Cardiac muscle cell (in vitro differentiated cells and primary cell): ENCODE results near the gene RYR2. TPM values are rescaled to one million over a fixed set of nuclear protein-coding genes. Genes with fewer than 3 reads are reported as not detected.

Experiments
- DNase-seq, 2 donors: peaks; one replicate each; pipeline versions ENCODE4 v3.0.0 to v3.0.0-alpha.2; 2010 to 2017; ENCODE audit warnings: low read depth in 1 of 2, low spot score in 1 of 2
- H3K27ac ChIP-seq: fragments of 200-600 bp; sonication (generic); 2 replicates; pipeline ENCODE4 v1.5.1; 2016
- H3K27me3 ChIP-seq: fragments of 200-600 bp; sonication (generic); 2 replicates; pipeline ENCODE4 v1.6.0; 2016; ENCODE audit warnings: control low read depth
- H3K36me3 ChIP-seq: fragments of 200-600 bp; sonication (generic); 2 replicates; pipeline ENCODE4 v1.5.1; 2016; ENCODE audit warnings: control low read depth
- H3K4me1 ChIP-seq: fragments of 200-600 bp; sonication (generic); 2 replicates; pipeline ENCODE4 v1.8.1; 2017; ENCODE audit warnings: low read depth, mild to moderate bottlenecking, mixed run types
- H3K4me3 ChIP-seq: fragments of 200-600 bp; sonication (generic); 2 replicates; pipeline ENCODE4 v1.5.1; 2016; ENCODE audit warnings: mild to moderate bottlenecking
- H3K9me3 ChIP-seq: fragments of 200-600 bp; sonication (generic); 2 replicates; pipeline ENCODE4 v1.5.1; 2017; ENCODE audit warnings: low read depth, mild to moderate bottlenecking, control low read depth
- polyA plus RNA-seq: library from polyadenylated mRNA; unstranded; fragments of >200 nt; fragmentation: Nextera tagmentation; extraction: Ambion mirVana; gene quantifications from 2 replicates; pipeline ENCODE4 v1.2.1, GENCODE V29; 2016
- total RNA-seq: library from RNA; depleted of rRNA; stranded (reverse); fragments of >200 nt; gene quantifications from 2 replicates; pipeline ENCODE4 v1.2.3, GENCODE V29; 2016
- TF ChIP-seq, protein P1 (sequence below): IDR thresholded peaks from 2 replicates; pipeline ENCODE4 v1.5.1; 2012; ENCODE audit warnings: low read depth, mild to moderate bottlenecking, low read length

Gene RYR2
- total RNA-seq (87.1 and 155 TPM in 2 replicates), polyA plus RNA-seq (29.8 and 34.4 TPM in 2 replicates)

GRCh38 chr1:237041795-237042525 lies at the start of gene RYR2:
Gene RYR2, plus strand, starts transcription at chr1:237042184. Its CDS starts 338 bp downstream, at chr1:237042522.
- no peaks in the 10 kb centered on the region for H3K36me3 ChIP-seq
- H3K27ac ChIP-seq = peak within 1 kb of the TSS; percentile 93
- TF ChIP-seq, protein P1, sequence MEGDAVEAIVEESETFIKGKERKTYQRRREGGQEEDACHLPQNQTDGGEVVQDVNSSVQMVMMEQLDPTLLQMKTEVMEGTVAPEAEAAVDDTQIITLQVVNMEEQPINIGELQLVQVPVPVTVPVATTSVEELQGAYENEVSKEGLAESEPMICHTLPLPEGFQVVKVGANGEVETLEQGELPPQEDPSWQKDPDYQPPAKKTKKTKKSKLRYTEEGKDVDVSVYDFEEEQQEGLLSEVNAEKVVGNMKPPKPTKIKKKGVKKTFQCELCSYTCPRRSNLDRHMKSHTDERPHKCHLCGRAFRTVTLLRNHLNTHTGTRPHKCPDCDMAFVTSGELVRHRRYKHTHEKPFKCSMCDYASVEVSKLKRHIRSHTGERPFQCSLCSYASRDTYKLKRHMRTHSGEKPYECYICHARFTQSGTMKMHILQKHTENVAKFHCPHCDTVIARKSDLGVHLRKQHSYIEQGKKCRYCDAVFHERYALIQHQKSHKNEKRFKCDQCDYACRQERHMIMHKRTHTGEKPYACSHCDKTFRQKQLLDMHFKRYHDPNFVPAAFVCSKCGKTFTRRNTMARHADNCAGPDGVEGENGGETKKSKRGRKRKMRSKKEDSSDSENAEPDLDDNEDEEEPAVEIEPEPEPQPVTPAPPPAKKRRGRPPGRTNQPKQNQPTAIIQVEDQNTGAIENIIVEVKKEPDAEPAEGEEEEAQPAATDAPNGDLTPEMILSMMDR = peak; percentile 40
- H3K27me3 ChIP-seq = no peaks in the 10 kb centered on the region
- peak; percentile 29 to 88 for DNase-seq
- no peaks in the 10 kb centered on the region for H3K9me3 ChIP-seq
- H3K4me3 ChIP-seq = peak within 1 kb of the TSS; percentile 94
- H3K4me1 ChIP-seq = peaks cover 25% of the 10 kb centered on the region

DNA sequence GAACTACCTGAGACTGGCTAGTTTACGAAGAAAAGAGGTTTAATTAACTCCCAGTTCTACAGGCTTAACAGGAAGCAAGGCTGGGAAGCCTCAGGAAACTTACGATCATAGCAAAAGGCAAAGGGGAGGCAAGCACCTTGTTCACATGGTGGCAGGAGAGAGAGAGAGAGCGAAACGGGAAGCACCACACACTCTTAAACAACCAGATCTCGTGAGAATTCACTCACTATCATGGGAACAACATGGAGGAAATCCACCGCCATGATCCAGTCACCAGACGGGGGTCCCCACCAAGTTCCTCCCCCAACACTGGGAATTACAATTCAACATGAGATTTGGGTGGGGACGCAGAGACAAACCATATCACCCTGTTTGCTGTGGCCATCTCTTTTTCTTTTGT lies 49.5 kb upstream of the RYR2 start:
- no peaks in the 10 kb centered on the region for H3K36me3 ChIP-seq
- no peak for DNase-seq
- no peak overlapping the region for H3K4me3 ChIP-seq
- H3K27ac ChIP-seq = no peak overlapping the region
- H3K4me1 ChIP-seq = peaks cover 6% of the 10 kb centered on the region
- TF ChIP-seq, protein P1 = no peak
- no peaks in the 10 kb centered on the region for H3K27me3 ChIP-seq
- no peaks in the 10 kb centered on the region for H3K9me3 ChIP-seq

- TF ChIP-seq, protein P1 = no peak
- Histone ChIP-seq H3K4me1 (peaks cover 17% of the 10 kb centered on the region), H3K27me3 (no peaks in the 10 kb centered on the region), H3K36me3 (no peaks in the 10 kb centered on the region), H3K4me3 (no peak overlapping the region), H3K9me3 (no peaks in the 10 kb centered on the region), H3K27ac (no peak overlapping the region)
- no peak for DNase-seq
Measured at GRCh38 chr1:236994450-236994849, 47.5 kb upstream of the RYR2 start.

GRCh38 chr1:236997361-236997760 lies 44.6 kb upstream of the RYR2 start:
- Histone ChIP-seq H3K27me3 (no peaks in the 10 kb centered on the region), H3K27ac (peak overlapping the region; percentile 94), H3K36me3 (no peaks in the 10 kb centered on the region), H3K9me3 (no peaks in the 10 kb centered on the region), H3K4me1 (peaks cover 17% of the 10 kb centered on the region), H3K4me3 (no peak overlapping the region)
- TF ChIP-seq, protein P1 = no peak
- DNase-seq = peak in 1 of 2 donors; percentile 35

DNA sequence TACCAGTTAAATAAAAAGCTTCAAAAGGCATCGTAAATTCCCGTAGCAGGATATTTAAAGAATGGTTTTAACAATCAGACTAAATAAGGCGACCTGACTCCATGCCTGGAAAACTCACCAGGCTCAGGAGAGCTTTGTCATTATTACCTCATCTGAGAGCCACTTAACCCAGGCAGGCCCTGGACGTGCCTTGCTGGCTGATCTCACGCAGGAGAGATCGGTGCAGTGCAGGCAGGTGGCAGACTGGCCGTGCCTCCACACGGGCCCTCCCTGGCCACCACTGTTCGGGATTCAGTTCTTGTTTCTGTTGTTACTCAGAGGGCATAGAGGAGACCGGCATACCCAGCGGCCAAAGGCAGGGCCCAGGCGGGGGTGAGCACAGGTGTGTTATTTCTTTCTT lies 44.1 kb upstream of the RYR2 start:
- Histone ChIP-seq H3K36me3 (no peaks in the 10 kb centered on the region), H3K4me3 (no peak overlapping the region), H3K9me3 (no peaks in the 10 kb centered on the region), H3K27me3 (no peaks in the 10 kb centered on the region), H3K4me1 (peaks cover 17% of the 10 kb centered on the region), H3K27ac (peak overlapping the region; percentile 94)
- DNase-seq = peak in 1 of 2 donors; percentile 81
- TF ChIP-seq, protein P1 = no peak
